GM21825 (cell line): ENCODE results near the gene MYL7.
"Not testable (repeated sequence)": the region's sequence is repeated elsewhere in the genome, so short reads cannot be mapped to it uniquely, and the experiment has no call there.

Source experiments
- ATAC-seq: cut with Tn5 transposase; IDR thresholded peaks from one replicate; pipeline ENCODE4 v1.9.1; 2021; ENCODE audit warnings: mild to moderate bottlenecking, moderate library complexity; ENCODE audit not compliant: unreplicated experiment

MYL7 gene

GRCh38 chr7:44141221-44141850, at the start of gene MYL7:
Gene MYL7 (minus strand): TSS chr7:44141332. CDS start chr7:44141305, 27 bp downstream.
- no peak for ATAC-seq

- ATAC-seq: no peak
Observed at GRCh38 chr7:44189993-44190872, 49.1 kb upstream of the MYL7 start.

GRCh38 chr7:44189286-44189992, 48.3 kb upstream of the MYL7 start, which contains the start of gene GCK:
Gene GCK (minus strand): TSS chr7:44189439. CDS start chr7:44188953, 486 bp downstream.
- ATAC-seq: no peak

- no peak for ATAC-seq
Observed at GRCh38 chr7:44188480-44189225, 47.5 kb upstream of the MYL7 start.

GRCh38 chr7:44187636-44188416, 46.7 kb upstream of the MYL7 start:
- ATAC-seq: no peak

- ATAC-seq: no peak
Observed at GRCh38 chr7:44186736-44187135, 45.6 kb upstream of the MYL7 start.

- no peak for ATAC-seq
Observed at GRCh38 chr7:44185729-44186128, 44.6 kb upstream of the MYL7 start.

GRCh38 chr7:44184873-44185446, 43.8 kb upstream of the MYL7 start:
- no peak for ATAC-seq

- no peak for ATAC-seq
Observed at GRCh38 chr7:44184206-44184872, 43.2 kb upstream of the MYL7 start.

- no peak for ATAC-seq
Observed at GRCh38 chr7:44183386-44183785, 42.3 kb upstream of the MYL7 start.

GRCh38 chr7:44182827-44183226, 41.7 kb upstream of the MYL7 start:
- no peak for ATAC-seq

- no peak for ATAC-seq
Observed at GRCh38 chr7:44180631-44181030, 39.5 kb upstream of the MYL7 start.

- no peak for ATAC-seq
Observed at GRCh38 chr7:44177570-44178131, 36.5 kb upstream of the MYL7 start.

- no peak for ATAC-seq
Observed at GRCh38 chr7:44176486-44176885, 35.4 kb upstream of the MYL7 start.

- ATAC-seq: no peak
Observed at GRCh38 chr7:44175730-44176129, 34.6 kb upstream of the MYL7 start.

- not testable (repeated sequence) for ATAC-seq
Observed at GRCh38 chr7:44174694-44174948, 33.5 kb upstream of the MYL7 start.

- ATAC-seq: no peak
Observed at GRCh38 chr7:44173911-44174693, 33.0 kb upstream of the MYL7 start.

- no peak for ATAC-seq
Observed at GRCh38 chr7:44172803-44173424, 31.8 kb upstream of the MYL7 start.
